Right kidney (tissue), 1 donor: ENCODE data around the gene C17orf114.
A peak's percentile ranks its signal among the peaks of the same experiment; 100 is the strongest.

Source experiments
- DNase-seq: peaks from one replicate; pipeline ENCODE4 v3.0.0-alpha.2; 2016

Gene C17orf114

GRCh38 chr17:4823373-4824089 is 21.4 kb upstream of the C17orf114 start:
- DNase-seq, result no peak

GRCh38 chr17:4822835-4823234 is 20.7 kb upstream of the C17orf114 start:
- no peak for DNase-seq

- DNase-seq, result no peak
Observed at GRCh38 chr17:4818276-4818675, 16.1 kb upstream of the C17orf114 start.

GRCh38 chr17:4816826-4817225 is 14.7 kb upstream of the C17orf114 start:
- no peak for DNase-seq

DNA sequence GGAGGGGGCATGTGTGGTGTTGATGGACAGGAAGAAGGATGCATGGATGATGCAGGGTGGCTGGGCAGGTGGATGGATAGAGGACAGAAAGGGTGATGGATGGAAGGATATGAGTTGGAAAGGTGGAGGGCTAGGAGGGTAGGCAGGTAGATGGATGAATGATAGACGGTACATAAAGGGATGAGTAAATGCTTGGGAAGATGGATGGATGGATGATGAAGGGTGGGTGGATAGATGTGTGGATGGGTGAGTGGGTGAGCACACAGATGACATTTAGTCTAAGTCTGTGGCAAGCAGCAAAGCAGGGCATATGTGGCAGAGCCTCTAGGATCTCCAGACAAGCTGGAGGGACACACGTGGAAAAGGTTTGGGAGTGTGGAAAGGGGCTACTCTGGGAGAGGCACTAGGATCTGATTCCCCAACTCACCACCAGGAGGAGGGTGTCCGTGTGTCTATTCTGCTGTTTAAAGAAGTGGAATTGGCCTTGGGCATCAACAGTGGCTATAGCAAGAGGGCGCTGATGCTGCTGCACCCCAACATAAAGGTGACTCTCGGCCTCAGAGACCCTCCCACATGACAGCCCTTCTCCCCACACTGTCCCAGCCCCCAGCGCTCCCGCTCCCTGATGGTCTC is 13.0 kb upstream of the C17orf114 start:
- DNase-seq, result no peak

DNA sequence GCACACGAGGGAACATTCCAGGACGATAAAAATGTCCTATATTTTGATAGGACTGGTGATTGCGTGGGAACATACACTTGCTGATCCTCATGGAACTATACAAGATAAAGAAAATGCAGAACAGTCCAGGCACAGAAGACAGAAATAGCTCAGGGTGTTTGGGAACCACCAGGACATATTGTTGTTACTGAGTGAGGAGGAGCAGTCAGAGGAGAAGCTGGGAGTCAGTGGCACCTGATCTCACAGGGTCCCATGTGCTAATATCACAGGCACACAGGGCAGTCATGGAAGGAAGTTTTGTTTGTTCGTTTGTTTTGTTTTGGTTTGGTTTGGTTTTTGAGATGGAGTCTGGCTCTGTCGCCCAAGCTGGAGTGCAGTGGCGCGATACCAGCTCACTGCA is 10.6 kb upstream of the C17orf114 start:
- DNase-seq, result no peak

DNA sequence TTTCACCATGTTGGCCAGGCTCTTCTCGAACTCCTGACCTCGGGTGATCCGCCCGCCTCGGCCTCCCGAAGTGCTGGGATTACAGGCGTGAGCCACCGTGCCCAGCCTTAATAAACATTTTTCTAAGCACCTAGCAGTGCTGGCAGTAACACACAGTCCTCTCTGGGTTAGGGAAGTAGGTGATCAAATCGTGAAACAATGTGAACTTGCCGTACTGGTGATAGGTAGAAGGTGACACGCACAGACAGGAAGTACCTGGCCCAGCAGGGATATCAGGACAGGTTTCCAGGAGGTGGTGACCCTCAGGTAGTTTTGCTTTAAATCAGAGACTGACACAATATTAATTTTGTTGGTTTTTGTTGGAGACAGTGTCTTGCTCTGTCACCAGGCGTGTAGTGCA is 9.3 kb upstream of the C17orf114 start:
- DNase-seq, result no peak

DNA sequence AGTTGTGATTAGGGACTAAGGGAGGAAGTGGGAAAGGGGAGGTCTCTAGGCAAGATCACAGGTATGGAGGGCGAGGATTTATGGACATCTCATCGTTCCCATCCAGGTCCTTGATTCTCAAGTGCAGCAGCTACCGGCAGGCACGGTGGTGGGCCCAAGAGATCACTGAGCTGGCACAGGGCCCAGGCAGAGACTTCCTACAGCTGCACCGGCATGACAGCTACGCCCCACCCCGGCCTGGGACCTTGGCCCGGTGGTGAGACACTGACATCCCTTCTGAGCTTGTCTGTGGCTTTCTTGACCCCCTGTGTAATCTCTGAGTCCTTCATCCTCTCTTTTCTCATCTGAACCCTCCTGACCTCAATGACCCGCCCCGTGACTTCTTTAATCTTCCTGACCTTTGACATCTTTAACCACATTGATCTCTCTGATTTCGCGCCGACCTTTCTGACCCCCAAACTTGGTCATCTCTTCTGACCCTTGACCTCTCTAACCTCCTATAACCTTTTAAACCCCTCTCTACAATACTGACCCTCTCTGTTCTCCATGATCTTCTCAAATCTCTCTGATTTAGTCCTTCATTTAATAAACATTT is 8.7 kb upstream of the C17orf114 start:
- no peak for DNase-seq

DNA sequence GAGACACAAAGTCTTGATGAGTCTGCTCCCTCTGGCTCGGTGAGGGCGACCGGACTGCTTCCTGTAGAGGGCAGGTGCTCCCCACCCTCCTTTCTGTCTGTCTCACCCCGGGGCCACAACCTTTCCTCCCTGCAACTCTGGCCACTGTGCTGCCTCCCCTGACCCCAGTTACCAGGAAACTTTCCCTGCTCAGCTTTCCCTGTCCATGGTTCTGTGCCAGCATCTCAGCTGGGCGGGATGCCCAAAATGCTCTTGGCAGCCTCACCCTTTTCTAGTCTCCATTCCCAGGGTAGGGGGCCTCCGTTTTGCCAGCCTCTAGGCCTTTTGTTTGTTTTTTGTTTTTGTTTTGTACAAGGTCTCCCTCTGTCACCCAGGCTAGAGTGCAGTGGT is 6.2 kb upstream of the C17orf114 start:
- no peak for DNase-seq

DNA sequence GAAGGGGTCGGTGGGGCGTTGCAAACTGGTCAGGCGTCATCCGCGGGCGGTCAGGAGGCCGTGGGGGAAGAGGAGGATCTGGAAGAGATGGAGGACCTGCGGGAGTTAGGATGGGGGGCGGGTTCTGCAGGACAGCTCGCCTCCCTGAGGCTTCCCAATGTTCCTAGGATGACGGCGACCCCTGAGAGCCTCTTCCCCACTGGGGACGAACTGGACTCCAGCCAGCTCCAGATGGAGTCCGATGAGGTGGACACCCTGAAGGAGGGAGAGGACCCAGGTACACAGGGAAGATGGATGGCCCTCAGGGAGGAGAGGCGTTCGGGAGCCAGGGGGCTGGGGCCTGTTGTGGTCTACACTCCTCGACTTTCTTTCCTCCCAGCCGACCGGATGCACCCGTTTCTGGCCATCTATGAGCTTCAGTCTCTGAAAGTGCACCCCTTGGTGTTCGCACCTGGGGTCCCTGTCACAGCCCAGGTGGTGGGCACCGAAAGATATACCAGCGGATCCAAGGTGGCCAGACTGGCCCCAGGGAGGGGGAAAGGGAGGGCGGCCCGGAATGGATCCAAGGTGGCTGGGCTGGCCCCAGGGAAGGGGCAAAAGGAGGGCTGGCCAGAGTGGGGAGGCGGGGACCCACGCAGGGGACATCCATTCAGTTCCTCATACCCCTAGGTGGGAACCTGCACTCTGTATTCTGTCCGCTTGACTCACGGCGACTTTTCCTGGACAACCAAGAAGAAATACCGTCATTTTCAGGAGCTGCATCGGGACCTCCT is 5.7 kb upstream of the C17orf114 start:
- DNase-seq, result peak; percentile 38

DNA sequence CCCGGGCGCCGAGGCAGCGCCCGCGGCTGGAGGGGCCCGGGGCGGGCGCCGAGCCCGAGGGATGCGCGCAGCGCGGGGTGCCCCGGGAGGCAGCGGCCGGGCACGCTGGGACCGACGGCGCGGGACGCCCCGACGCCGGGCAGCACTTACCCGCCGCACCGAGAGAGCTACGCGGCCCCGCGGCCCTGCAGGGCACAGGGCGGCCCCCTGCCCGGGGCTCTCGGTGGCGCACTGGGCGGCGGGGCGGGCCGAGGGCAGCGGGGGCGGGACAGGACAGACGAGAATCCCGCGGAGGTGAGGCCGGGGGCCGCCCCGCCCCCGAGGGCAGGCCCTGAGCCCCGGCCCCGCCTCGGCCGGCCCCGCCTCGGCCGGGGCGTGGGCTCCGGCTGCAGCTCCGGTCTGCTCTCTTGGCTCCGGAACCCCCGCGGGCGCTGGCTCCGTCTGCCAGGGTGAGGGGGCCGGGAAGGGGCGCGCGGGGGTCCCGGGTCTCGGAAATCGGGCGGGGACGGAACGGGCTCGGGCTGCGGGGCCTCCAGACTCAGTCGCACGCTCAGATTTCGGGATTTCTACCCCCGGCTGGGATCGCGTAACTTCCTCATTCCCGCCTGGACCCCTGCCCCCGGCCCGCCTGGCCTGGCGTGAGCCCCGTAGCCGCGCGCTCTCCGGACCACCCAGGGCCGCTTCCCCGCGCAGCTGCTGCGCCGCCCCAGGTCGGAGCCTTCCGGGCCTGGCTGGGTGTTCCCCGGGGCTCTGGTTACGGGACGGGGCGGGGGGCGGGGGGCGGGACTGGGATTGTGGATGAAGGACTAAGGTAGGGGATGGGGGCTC is 4.9 kb upstream of the C17orf114 start, which contains the start of gene PLD2:
Gene PLD2, plus strand, starts transcription at position 376 of the 828 bp plus-strand sequence. CDS start 621 bp downstream, outside the sequence.
- DNase-seq, result peak; percentile 70

GRCh38 chr17:4806456-4806776 is 4.3 kb upstream of the C17orf114 start:
- DNase-seq, result peak; percentile 47

DNA sequence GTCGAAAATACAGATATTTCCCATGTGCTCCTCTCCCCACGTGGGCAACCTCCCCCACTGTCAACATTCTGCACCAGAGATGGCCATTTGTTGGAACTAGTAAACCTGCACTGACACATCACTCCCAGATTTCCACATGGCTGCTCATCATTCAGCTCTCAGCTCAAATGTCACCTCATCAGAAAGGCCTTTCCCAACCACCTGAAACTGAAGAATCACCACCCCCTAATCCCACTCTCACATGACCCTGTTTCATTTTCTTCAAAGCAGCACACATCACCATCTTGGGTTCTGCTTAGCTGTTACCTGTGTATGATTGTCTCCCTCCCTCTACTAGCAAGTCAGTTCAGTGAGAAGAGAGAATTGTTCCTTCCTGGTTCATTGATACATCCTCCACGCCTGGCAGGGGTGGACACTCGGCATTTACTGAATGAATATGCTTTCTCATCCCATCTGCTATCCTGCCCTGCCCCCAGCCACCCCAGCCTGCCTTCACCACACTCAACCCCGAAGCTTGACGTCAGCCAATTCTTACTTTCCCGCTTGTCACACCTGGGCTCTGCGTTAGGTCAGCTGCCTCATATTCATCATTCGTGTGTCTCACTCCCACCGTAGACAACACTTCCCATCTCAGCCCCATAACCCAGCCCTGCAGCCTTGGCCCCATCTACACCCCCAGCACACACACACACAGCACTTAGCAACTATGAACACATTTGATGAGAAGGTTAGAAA is 1.5 kb downstream of the C17orf114 start:
- no peak for DNase-seq

- peak; percentile 19 for DNase-seq
Observed at GRCh38 chr17:4796552-4796920, 5.6 kb downstream of the C17orf114 start.

DNA sequence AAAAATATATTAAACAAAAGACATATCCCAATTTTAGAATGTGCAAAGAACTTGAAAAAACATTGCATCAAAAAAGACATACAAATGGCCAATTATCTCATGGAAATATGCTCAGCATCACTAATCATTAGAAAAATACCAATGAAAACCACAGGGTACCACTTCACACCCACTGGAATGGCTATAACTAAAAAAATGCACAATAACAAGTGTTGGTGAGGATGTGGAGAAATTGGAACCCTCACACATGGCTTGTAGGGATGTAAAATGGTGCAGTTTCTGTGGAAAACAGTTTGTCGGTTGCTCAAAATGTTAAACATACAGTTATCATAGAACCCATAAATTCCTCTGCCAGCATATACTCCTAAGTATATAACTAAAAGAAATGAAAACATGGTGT is 7.0 kb downstream of the C17orf114 start:
- DNase-seq, result no peak

GRCh38 chr17:4790705-4791088 is 11.4 kb downstream of the C17orf114 start:
- DNase-seq, result no peak

GRCh38 chr17:4789951-4790704 is 12.0 kb downstream of the C17orf114 start:
- peak; percentile 98 for DNase-seq

- DNase-seq, result no peak
Observed at GRCh38 chr17:4789701-4789950, 12.5 kb downstream of the C17orf114 start.

DNA sequence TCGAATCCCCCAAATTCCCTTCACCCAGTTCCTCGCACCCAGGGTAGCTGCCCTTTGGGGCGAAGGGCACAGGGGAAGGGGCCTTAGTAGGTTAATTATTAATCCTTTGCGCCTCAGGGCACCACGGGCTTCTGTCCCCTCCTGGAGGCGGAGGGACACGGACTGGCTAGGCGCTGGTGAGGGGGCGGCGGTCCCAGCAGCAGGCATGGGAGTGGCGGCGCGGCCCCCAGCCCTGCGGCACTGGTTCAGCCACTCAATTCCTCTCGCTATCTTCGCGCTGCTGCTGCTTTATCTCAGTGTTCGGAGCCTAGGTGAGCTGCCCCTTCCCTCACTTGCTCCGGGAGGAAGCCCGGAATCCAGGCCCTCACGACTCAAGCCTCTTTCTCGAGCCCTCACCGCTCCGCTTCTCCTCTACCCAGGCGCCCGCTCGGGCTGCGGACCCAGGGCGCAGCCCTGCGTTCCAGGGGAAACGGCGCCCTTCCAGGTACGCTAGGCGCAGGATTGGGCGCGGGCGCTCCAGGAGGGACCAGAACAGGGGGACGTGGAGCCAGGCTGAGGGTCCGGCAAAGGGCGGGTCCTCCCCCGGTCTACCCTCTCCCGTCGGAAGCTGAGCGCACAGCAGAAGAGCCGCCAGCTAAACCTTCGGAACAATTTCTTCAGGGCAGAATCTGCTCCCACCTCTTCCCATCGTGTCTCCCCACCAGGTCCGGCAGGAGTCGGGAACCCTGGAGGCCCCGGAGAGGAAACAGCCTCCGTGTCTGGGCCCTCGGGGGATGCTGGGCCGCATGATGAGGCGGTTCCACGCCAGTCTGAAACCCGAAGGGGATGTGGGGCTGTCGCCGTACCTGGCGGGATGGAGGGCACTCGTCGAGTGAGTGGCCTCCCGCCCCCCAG is 13.1 kb downstream of the C17orf114 start, which contains the start of gene GLTPD2:
Gene GLTPD2, plus strand, starts transcription at position 158 of the 894 bp plus-strand sequence. Its CDS starts 48 bp downstream, at position 206.
- DNase-seq, result peak; percentile 74
